Calu3 (cell line): ENCODE measurements around the gene IFI27L1. TPM values are rescaled to one million over a fixed set of nuclear protein-coding genes. Genes with fewer than 3 reads are reported as not detected.

Experiments used
- BruUV-seq: library from RNA; stranded (reverse); fragments of 400-500 nt; replicated peaks from 2 replicates; lab custom pipeline; 2021; lab: Mats Ljungman, UMichigan
- CTCF ChIA-PET: fragments of 300-600 bp; sonication (Branson Sonifier 250); formaldehyde crosslinking; loops from one replicate; lab custom pipeline; 2022; ENCODE audit warnings: antibody characterized with exemption; lab: Charles Lee
- DNase-seq: peaks from one replicate; pipeline ENCODE4 v3.0.0; 2022
- H3K27ac Mint-ChIP-seq: one replicate; pipeline ENCODE4 v1.8.0; 2022; ENCODE audit warnings: mixed read lengths; ENCODE audit not compliant: unreplicated experiment
- H3K27me3 Mint-ChIP-seq: one replicate; pipeline ENCODE4 v1.8.0; 2022; ENCODE audit warnings: mixed read lengths; ENCODE audit not compliant: unreplicated experiment
- H3K36me3 Mint-ChIP-seq: one replicate; pipeline ENCODE4 v1.8.0; 2022; ENCODE audit warnings: mild to moderate bottlenecking, moderate library complexity, mixed read lengths; ENCODE audit not compliant: insufficient read depth, unreplicated experiment
- H3K4me1 Mint-ChIP-seq: one replicate; pipeline ENCODE4 v1.8.0; 2022; ENCODE audit warnings: mild to moderate bottlenecking, low read depth, mixed read lengths; ENCODE audit not compliant: unreplicated experiment
- H3K4me3 Mint-ChIP-seq: one replicate; pipeline ENCODE4 v1.8.0; 2022; ENCODE audit warnings: mild to moderate bottlenecking, low read depth, moderate library complexity, mixed read lengths; ENCODE audit not compliant: unreplicated experiment
- H3K9me3 Mint-ChIP-seq: one replicate; pipeline ENCODE4 v1.8.0; 2022; ENCODE audit warnings: low read depth, mixed read lengths; ENCODE audit not compliant: unreplicated experiment
- CTCF ChIP-seq: fragments of 200-600 bp; IDR thresholded peaks from one replicate; pipeline ENCODE4 v1.8.0; 2022; ENCODE audit warnings: antibody characterized with exemption; ENCODE audit not compliant: unreplicated experiment
- intact Hi-C: fragments of 100-400 bp; cut with micrococcal nuclease; formaldehyde crosslinking; loops from one replicate; pipeline ENCODE4 v1.10.0; 2022; ENCODE audit not compliant: unreplicated experiment
- total RNA-seq: library from RNA; stranded (reverse); gene quantifications from 2 replicates; pipeline ENCODE4 v1.2.3, GENCODE V29; 2022

Gene IFI27L1
- total RNA-seq, 1 experiment from 2014 or later = 17.7 TPM

GRCh38 chr14:94052662-94053061 is 28.4 kb upstream of the IFI27L1 start:
- no TSS peak for BruUV-seq
- Mint-ChIP-seq H3K27me3 (no peaks in the 10 kb centered on the region), H3K4me3 (no peak overlapping the region), H3K36me3 (peaks cover 74% of the 10 kb centered on the region), H3K27ac (no peak overlapping the region), H3K9me3 (no peaks in the 10 kb centered on the region), H3K4me1 (no peaks in the 10 kb centered on the region)
- CTCF ChIA-PET = interaction anchor here (1.2 to 2.5 kb wide), 2 partner anchors 25 to 84 kb away, joined by 3 to 16 read pairs; no protein-coding TSS in a partner anchor
- intact Hi-C loops = no loop called here
- TF ChIP-seq CTCF = no peak
- DNase-seq = no peak

- no TSS peak for BruUV-seq
- Mint-ChIP-seq H3K36me3 (peaks cover 75% of the 10 kb centered on the region), H3K4me3 (no peak overlapping the region), H3K27ac (no peak overlapping the region), H3K9me3 (no peaks in the 10 kb centered on the region), H3K4me1 (no peaks in the 10 kb centered on the region), H3K27me3 (no peaks in the 10 kb centered on the region)
- no peak for TF ChIP-seq CTCF
- intact Hi-C loops = no loop called here
- DNase-seq = no peak
- CTCF ChIA-PET = no interaction called here
Observed at GRCh38 chr14:94054401-94054800, 26.7 kb upstream of the IFI27L1 start.

GRCh38 chr14:94054936-94055335 is 26.2 kb upstream of the IFI27L1 start:
- no peak overlapping the region for H3K4me3 Mint-ChIP-seq
- H3K9me3 Mint-ChIP-seq = no peaks in the 10 kb centered on the region
- H3K36me3 Mint-ChIP-seq = peaks cover 69% of the 10 kb centered on the region
- H3K27me3 Mint-ChIP-seq = no peaks in the 10 kb centered on the region
- no peak for DNase-seq
- H3K4me1 Mint-ChIP-seq = no peaks in the 10 kb centered on the region
- TF ChIP-seq CTCF = no peak
- intact Hi-C loops = no loop called here
- CTCF ChIA-PET = no interaction called here
- BruUV-seq = no TSS peak
- no peak overlapping the region for H3K27ac Mint-ChIP-seq

GRCh38 chr14:94056579-94057308 is 24.4 kb upstream of the IFI27L1 start:
- no peak for TF ChIP-seq CTCF
- Mint-ChIP-seq H3K27me3 (no peaks in the 10 kb centered on the region), H3K27ac (no peak overlapping the region), H3K36me3 (peaks cover 67% of the 10 kb centered on the region), H3K4me1 (no peaks in the 10 kb centered on the region), H3K9me3 (no peaks in the 10 kb centered on the region), H3K4me3 (no peak overlapping the region)
- CTCF ChIA-PET = interaction anchor here (0.9 to 1.0 kb wide), 2 partner anchors 9 to 68 kb away, joined by 3 read pairs; no protein-coding TSS in a partner anchor
- BruUV-seq = no TSS peak
- no peak for DNase-seq
- intact Hi-C loops = no loop called here
